OCI-LY1 (cell line): ENCODE measurements around the gene SYTL5.

Experiments
- H2AFZ ChIP-seq: fragments of 200-600 bp; sonication (generic), shearing (Covaris generic); 2 replicates; pipeline ENCODE4 v1.6.0; 2014; ENCODE audit warnings: antibody characterized with exemption, mild to moderate bottlenecking, low read length
- H3F3A ChIP-seq: fragments of 200-600 bp; sonication (generic), shearing (Covaris generic); 2 replicates; pipeline ENCODE4 v1.6.0; 2014; ENCODE audit warnings: mild to moderate bottlenecking, antibody characterized with exemption, low read length, moderate library complexity; ENCODE audit not compliant: insufficient read depth
- H3K27ac ChIP-seq: fragments of 200-600 bp; sonication (generic); 2 replicates; pipeline ENCODE4 v1.5.1; 2014; ENCODE audit warnings: low read length, mixed run types, mild to moderate bottlenecking, low read depth; ENCODE audit not compliant: poor library complexity, severe bottlenecking
- H3K27me3 ChIP-seq: fragments of 200-600 bp; sonication (generic); 2 replicates; pipeline ENCODE4 v1.6.0; 2014; ENCODE audit warnings: antibody characterized with exemption, mild to moderate bottlenecking, low read length, moderate library complexity; ENCODE audit not compliant: insufficient read depth
- H3K36me3 ChIP-seq: fragments of 200-600 bp; sonication (generic); 2 replicates; pipeline ENCODE4 v1.6.1; 2014; ENCODE audit warnings: mild to moderate bottlenecking, antibody characterized with exemption, low read length, moderate library complexity, mixed read lengths; ENCODE audit not compliant: insufficient read depth
- H3K4me1 ChIP-seq: fragments of 200-600 bp; sonication (generic); 2 replicates; pipeline ENCODE4 v1.5.1; 2014; ENCODE audit warnings: mild to moderate bottlenecking, low read length, moderate library complexity; ENCODE audit not compliant: insufficient read depth, severe bottlenecking
- H3K4me2 ChIP-seq: fragments of 200-600 bp; sonication (generic), shearing (Covaris generic); 2 replicates; pipeline ENCODE4 v1.6.1; 2014; ENCODE audit warnings: low read length
- H3K4me3 ChIP-seq: fragments of 200-600 bp; sonication (generic); 2 replicates; pipeline ENCODE4 v1.5.1; 2014; ENCODE audit warnings: low read length, low read depth, mild to moderate bottlenecking, mixed read lengths; ENCODE audit not compliant: poor library complexity, severe bottlenecking
- H3K79me2 ChIP-seq: fragments of 200-600 bp; shearing (Covaris generic); 2 replicates; pipeline ENCODE4 v1.6.1; 2016; ENCODE audit warnings: mixed run types, low read length, mixed read lengths; ENCODE audit not compliant: insufficient read depth
- H3K9ac ChIP-seq: fragments of 200-600 bp; sonication (generic), shearing (Covaris generic); 2 replicates; pipeline ENCODE4 v1.6.1; 2014; ENCODE audit warnings: mild to moderate bottlenecking, low read length, mixed read lengths
- H3K9me2 ChIP-seq: fragments of 200-600 bp; sonication (generic), shearing (Covaris generic); 2 replicates; pipeline ENCODE4 v1.6.1; 2014; ENCODE audit warnings: low read depth, mild to moderate bottlenecking, low read length, mixed read lengths
- H3K9me3 ChIP-seq: fragments of 200-600 bp; shearing (Covaris generic); 2 replicates; pipeline ENCODE4 v1.6.1; 2014; ENCODE audit warnings: low read length, mixed read lengths
- H4K20me1 ChIP-seq: fragments of 200-600 bp; sonication (generic), shearing (Covaris generic); 2 replicates; pipeline ENCODE4 v1.6.0; 2016; ENCODE audit warnings: mild to moderate bottlenecking, low read length; ENCODE audit not compliant: insufficient read depth
- EZH2 ChIP-seq: fragments of 200-600 bp; sonication (generic), shearing (Covaris generic); IDR thresholded peaks from 2 replicates; pipeline ENCODE4 v1.8.0; 2017; ENCODE audit warnings: borderline replicate concordance, mixed run types, mild to moderate bottlenecking, antibody characterized with exemption, low read length, moderate library complexity, mixed read lengths
- TF ChIP-seq, protein P1 (sequence below): fragments of 200-600 bp; sonication (generic), shearing (Covaris generic); IDR thresholded peaks from 2 replicates; pipeline ENCODE4 v1.5.1; 2017; ENCODE audit warnings: mild to moderate bottlenecking, antibody characterized with exemption, low read length, moderate library complexity, mixed read lengths

SYTL5 gene

DNA sequence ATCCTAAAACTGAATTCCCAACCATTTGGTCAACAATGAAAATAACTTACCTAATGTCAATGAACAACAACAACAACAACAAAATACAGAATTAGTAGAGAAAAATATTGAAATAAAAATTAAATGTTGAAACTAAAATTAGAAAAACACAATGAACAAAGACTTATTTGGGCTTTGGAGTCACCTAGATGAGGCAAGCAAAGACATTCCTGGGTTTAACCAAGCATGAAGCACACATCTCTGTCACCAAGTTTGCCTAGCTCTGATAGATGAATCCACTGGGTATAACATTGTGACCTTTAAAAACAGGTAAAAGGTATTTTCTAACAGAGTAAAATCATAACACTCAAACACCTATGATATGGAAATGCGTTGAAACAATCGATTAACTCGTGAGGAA lies 13.2 kb upstream of the SYTL5 start:
- Histone ChIP-seq H3K79me2 (no peaks in the 10 kb centered on the region), H3K4me2 (no peak overlapping the region), H4K20me1 (no peaks in the 10 kb centered on the region), H3K4me1 (no peaks in the 10 kb centered on the region), H3K4me3 (no peak overlapping the region), H3K27ac (no peak overlapping the region), H3K9me3 (no peaks in the 10 kb centered on the region), H3K27me3 (no peaks in the 10 kb centered on the region), H3K36me3 (no peaks in the 10 kb centered on the region), H3F3A (no peaks in the 10 kb centered on the region), H2AFZ (no peak overlapping the region), H3K9ac (no peak overlapping the region), H3K9me2 (no peaks in the 10 kb centered on the region)
- no peak for TF ChIP-seq EZH2
- TF ChIP-seq, protein P1, sequence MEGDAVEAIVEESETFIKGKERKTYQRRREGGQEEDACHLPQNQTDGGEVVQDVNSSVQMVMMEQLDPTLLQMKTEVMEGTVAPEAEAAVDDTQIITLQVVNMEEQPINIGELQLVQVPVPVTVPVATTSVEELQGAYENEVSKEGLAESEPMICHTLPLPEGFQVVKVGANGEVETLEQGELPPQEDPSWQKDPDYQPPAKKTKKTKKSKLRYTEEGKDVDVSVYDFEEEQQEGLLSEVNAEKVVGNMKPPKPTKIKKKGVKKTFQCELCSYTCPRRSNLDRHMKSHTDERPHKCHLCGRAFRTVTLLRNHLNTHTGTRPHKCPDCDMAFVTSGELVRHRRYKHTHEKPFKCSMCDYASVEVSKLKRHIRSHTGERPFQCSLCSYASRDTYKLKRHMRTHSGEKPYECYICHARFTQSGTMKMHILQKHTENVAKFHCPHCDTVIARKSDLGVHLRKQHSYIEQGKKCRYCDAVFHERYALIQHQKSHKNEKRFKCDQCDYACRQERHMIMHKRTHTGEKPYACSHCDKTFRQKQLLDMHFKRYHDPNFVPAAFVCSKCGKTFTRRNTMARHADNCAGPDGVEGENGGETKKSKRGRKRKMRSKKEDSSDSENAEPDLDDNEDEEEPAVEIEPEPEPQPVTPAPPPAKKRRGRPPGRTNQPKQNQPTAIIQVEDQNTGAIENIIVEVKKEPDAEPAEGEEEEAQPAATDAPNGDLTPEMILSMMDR = no peak

DNA sequence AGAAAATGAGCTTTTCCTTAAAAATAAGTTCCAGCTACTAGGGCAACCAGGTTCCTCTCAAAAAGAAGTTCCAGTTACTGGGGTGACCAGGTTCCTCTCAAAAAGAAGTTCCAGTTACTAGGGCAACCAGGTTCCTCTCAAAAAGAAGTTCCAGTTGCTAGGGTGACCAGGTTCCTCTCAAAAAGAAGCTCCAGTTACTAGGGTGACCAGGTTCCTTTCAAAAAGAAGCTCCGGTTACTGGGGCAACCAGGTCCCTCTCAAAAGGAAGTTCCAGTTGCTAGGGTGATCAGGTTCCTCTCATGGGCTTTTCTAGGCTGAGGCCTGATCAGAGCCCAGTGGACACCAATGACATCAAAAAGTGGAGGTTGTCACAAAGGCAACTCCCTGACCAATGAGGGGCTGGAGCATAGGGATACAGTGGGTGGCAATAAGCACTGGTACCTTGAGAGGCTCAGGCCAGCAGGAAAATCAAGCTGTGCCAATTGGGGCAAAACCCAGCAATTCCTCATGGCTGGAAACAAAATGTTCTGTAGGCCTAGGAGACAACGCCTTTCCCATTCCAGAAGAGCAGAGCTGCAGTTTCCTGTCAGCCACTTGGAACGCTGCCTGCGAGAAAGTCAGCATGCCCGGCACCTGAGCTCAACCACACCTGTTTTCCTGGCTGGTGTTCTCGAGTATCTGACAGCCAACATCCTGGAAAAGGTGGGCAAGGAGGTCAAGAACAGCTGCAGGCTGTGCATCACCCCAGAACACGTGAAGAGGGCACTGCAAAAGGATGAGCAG lies 12.3 kb upstream of the SYTL5 start:
- H3K27me3 ChIP-seq = no peaks in the 10 kb centered on the region
- no peaks in the 10 kb centered on the region for H3K9me3 ChIP-seq
- no peaks in the 10 kb centered on the region for H3F3A ChIP-seq
- no peak overlapping the region for H3K27ac ChIP-seq
- no peaks in the 10 kb centered on the region for H3K9me2 ChIP-seq
- no peak overlapping the region for H2AFZ ChIP-seq
- no peak for TF ChIP-seq EZH2
- TF ChIP-seq, protein P1 = no peak
- H3K4me3 ChIP-seq = no peak overlapping the region
- H3K4me2 ChIP-seq = no peak overlapping the region
- H3K9ac ChIP-seq = no peak overlapping the region
- no peaks in the 10 kb centered on the region for H3K79me2 ChIP-seq
- H3K4me1 ChIP-seq = no peaks in the 10 kb centered on the region
- no peaks in the 10 kb centered on the region for H3K36me3 ChIP-seq
- H4K20me1 ChIP-seq = no peaks in the 10 kb centered on the region

DNA sequence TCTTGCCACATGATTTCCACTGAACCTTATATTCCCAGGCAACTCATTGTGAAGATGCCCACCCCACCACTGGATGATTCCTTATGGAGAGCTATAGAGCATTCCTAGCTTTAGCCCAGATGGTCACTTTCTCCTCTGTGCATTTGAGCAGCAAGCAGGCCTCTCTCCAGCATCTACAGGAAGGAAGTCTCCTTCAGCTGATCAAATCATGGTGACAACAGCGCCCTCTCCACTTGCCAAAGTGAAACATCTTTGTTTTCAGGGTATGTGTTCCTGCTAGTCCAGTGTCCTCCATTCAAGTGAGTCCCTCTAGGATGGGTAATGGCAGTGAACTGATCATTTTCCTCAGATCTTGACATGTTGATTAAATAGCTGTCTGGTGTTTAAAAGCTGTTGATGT lies 10.9 kb upstream of the SYTL5 start:
- Histone ChIP-seq H3K4me3 (no peak overlapping the region), H3K36me3 (no peaks in the 10 kb centered on the region), H3K4me1 (no peaks in the 10 kb centered on the region), H3K9ac (no peak overlapping the region), H3K9me2 (no peaks in the 10 kb centered on the region), H3K79me2 (no peaks in the 10 kb centered on the region), H3K9me3 (no peaks in the 10 kb centered on the region), H4K20me1 (no peaks in the 10 kb centered on the region), H3F3A (no peaks in the 10 kb centered on the region), H3K27me3 (no peaks in the 10 kb centered on the region), H2AFZ (no peak overlapping the region), H3K27ac (no peak overlapping the region), H3K4me2 (no peak overlapping the region)
- TF ChIP-seq, protein P1 = no peak
- TF ChIP-seq EZH2 = no peak
